ENCODE measurements around the gene NOL3. TPM values are rescaled to one million over a fixed set of nuclear protein-coding genes. Genes with fewer than 3 reads are reported as not detected.

Gene NOL3
- total RNA-seq, 2 donors from 2014 or later = 18.8 to 31.6 TPM

- intact Hi-C loops (cut with DNase I) = loop anchor here in 1 of 2 donors (10.0 kb wide), 1 partner anchor 209 kb away; no protein-coding TSS in a partner anchor
- peak; percentile 97 for DNase-seq (ENCODE audit: low spot score)
Observed at GRCh38 chr16:67183627-67184452, 13.5 kb downstream of the NOL3 start, which contains the start of gene MATCAP1. MATCAP1 (minus strand) TSS chr16:67183963; CDS start chr16:67180610, 3,353 bp downstream.

- DNase-seq (ENCODE audit: low spot score) = no peak
- intact Hi-C loops (cut with DNase I) = loop anchor here in 1 of 2 donors (10.0 kb wide), 1 partner anchor 210 kb away; no protein-coding TSS in a partner anchor
Observed at GRCh38 chr16:67184453-67184994, 14.2 kb downstream of the NOL3 start.

GRCh38 chr16:67184995-67185650 lies 14.8 kb downstream of the NOL3 start:
- DNase-seq (ENCODE audit: low spot score) = peak; percentile 98
- intact Hi-C loops (cut with DNase I) = loop anchor here in 1 of 2 donors (10.0 kb wide), 1 partner anchor 210 kb away; no protein-coding TSS in a partner anchor

GRCh38 chr16:67185651-67186134 lies 15.4 kb downstream of the NOL3 start:
- intact Hi-C loops (cut with DNase I) = loop anchor here (2.0 to 10.0 kb wide), 2 partner anchors 211 to 229 kb away; no protein-coding TSS in a partner anchor
- DNase-seq (ENCODE audit: low spot score) = no peak

GRCh38 chr16:67186550-67186950 lies 16.2 kb downstream of the NOL3 start:
- no peak for DNase-seq (ENCODE audit: low spot score)
- intact Hi-C loops (cut with DNase I) = loop anchor here (2.0 to 10.0 kb wide), 2 partner anchors 212 to 230 kb away; no protein-coding TSS in a partner anchor

- no peak for DNase-seq (ENCODE audit: low spot score)
- intact Hi-C loops (cut with DNase I) = loop anchor here (2.0 to 10.0 kb wide), 2 partner anchors 213 to 231 kb away; no protein-coding TSS in a partner anchor
Observed at GRCh38 chr16:67187175-67187890, 17.0 kb downstream of the NOL3 start.

- intact Hi-C loops (cut with DNase I) = loop anchor here in 1 of 2 donors (10.0 kb wide), 1 partner anchor 214 kb away; no protein-coding TSS in a partner anchor
- DNase-seq (ENCODE audit: low spot score) = no peak
Observed at GRCh38 chr16:67188323-67188722, 18.0 kb downstream of the NOL3 start.

- no peak for DNase-seq (ENCODE audit: low spot score)
- intact Hi-C loops (cut with DNase I) = loop anchor here in 1 of 2 donors (10.0 kb wide), 1 partner anchor 214 kb away; no protein-coding TSS in a partner anchor
Observed at GRCh38 chr16:67188798-67189197, 18.5 kb downstream of the NOL3 start.

- intact Hi-C loops (cut with DNase I) = no loop called here
Observed at GRCh38 chr16:67190041-67190440, 19.7 kb downstream of the NOL3 start, which contains the start of gene EXOC3L1. EXOC3L1 (minus strand) TSS chr16:67190136; CDS start chr16:67189676, 460 bp downstream.

GRCh38 chr16:67190448-67191399 lies 20.4 kb downstream of the NOL3 start:
- intact Hi-C loops (cut with DNase I) = no loop called here
- DNase-seq (ENCODE audit: low spot score) = no peak

More at GRCh38 chr16:67190041-67190440, 19.7 kb downstream of the NOL3 start, which contains the start of gene EXOC3L1:
- no peak for DNase-seq (ENCODE audit: low spot score)

GRCh38 chr16:67191411-67191994 lies 21.2 kb downstream of the NOL3 start:
- DNase-seq (ENCODE audit: low spot score) = no peak
- intact Hi-C loops (cut with DNase I) = no loop called here

GRCh38 chr16:67191995-67192681 lies 21.8 kb downstream of the NOL3 start, which contains the start of gene E2F4:
E2F4 (plus strand) TSS chr16:67192155; CDS start chr16:67192228, 73 bp downstream.
- DNase-seq (ENCODE audit: low spot score) = peak; percentile 98
- intact Hi-C loops (cut with DNase I) = no loop called here

- DNase-seq (ENCODE audit: low spot score) = no peak
- intact Hi-C loops (cut with DNase I) = no loop called here
Observed at GRCh38 chr16:67192781-67193361, 22.5 kb downstream of the NOL3 start.

- no peak for DNase-seq (ENCODE audit: low spot score)
- intact Hi-C loops (cut with DNase I) = no loop called here
Observed at GRCh38 chr16:67193536-67193935, 23.2 kb downstream of the NOL3 start.

- no peak for DNase-seq (ENCODE audit: low spot score)
- intact Hi-C loops (cut with DNase I) = no loop called here
Observed at GRCh38 chr16:67194260-67194659, 23.9 kb downstream of the NOL3 start.

- intact Hi-C loops (cut with DNase I) = no loop called here
- DNase-seq (ENCODE audit: low spot score) = no peak
Observed at GRCh38 chr16:67195676-67196075, 25.3 kb downstream of the NOL3 start.

Measured in posterior vena cava (tissue), 2 donors.